ENCODE results near the gene CD44.
"Not testable (repeated sequence)": the region's sequence is repeated elsewhere in the genome, so short reads cannot be mapped to it uniquely, and the experiment has no call there.

Gene CD44

DNA sequence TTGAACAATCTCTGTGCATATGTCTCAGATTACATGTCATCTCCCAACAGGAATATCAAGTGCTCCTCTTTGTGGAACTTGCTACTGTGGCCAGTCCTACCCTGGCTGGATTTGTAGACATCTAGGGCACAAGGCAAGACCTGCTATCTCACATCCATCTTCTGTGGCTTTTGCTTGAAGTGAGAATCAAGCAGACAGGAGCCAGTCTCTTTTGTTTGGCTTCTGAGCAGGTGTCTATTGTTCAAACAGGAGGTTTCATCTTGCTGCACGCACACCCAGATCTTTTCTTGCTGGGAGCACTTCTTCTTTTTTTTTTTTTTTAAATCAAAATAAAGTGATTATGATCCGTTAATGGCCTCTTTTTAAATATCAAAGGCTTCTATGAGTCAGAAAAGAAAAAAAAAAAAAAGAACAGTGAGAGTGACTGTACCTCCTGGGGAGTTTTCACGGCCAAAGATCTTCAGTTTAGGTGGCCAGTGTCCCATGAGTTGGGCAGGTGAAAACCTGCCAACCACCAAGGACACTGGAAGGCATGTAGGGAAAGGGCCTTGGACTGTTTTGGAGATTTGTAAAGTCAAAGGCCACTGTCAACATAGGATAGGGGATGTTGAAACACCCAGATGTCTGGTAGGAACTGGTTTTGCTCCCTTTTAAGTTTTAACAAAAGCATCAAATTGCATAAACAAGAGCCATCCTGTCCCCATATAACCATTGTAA is 78.1 kb downstream of the CD44 start:
- DNase-seq = peak; percentile 49

DNA sequence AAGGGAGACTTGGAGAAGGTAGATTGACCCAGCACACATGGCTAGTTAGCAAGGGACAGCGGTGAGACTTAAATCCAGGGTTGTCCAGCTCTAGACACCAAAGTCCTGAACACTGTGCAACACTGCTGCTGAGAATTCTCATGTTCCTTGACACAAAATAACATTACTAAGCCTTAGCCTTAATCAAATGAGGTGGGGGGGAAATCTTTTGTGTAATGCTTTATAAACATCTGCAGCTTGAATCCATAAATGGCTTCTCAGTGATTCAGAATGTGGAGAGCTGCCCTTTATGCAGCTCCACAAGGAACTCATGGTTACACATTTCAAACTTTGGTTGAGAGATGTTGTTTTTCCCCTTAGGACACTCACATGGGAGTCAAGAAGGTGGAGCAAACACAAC is 80.0 kb downstream of the CD44 start:
- DNase-seq = no peak

DNA sequence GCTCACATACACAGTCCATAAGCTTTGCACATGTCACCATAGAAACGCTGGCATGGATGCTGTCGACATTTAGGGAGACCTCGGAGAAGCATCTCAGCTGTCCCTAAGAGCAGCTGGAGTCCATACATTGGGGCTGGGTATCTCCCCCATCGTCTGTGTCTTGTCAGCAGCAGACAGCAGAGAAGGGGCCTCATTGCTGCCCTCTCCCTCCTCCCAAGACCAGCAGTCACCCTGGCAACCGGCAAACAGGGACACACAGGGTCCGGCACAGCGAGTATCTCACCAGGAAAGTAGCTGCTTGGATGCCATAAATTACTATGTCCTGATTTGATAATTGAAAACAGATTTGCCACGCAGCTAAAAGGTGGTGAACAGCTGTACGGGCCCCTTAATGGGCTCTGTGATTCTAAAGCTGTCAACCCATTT is 84.4 kb downstream of the CD44 start:
- DNase-seq = no peak

DNA sequence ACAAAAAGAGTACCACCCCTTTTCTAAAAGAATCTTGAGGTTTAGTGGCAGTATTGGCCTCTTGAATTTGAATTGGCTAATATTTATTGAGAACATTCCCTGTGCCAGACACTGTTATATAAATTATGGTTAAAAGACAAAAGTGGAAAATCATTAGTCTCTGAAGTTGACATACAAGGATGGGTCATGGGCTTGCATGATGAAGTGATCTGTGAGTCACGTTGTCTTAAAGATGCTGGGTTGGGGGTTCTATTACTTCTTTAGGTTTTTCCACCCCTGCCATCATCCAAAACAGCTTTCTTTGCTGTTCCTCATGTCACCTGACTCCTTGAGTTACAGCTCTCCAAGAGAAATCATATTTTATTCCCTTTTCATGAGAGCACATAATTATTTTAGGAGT is 85.0 kb downstream of the CD44 start:
- no peak for DNase-seq

DNA sequence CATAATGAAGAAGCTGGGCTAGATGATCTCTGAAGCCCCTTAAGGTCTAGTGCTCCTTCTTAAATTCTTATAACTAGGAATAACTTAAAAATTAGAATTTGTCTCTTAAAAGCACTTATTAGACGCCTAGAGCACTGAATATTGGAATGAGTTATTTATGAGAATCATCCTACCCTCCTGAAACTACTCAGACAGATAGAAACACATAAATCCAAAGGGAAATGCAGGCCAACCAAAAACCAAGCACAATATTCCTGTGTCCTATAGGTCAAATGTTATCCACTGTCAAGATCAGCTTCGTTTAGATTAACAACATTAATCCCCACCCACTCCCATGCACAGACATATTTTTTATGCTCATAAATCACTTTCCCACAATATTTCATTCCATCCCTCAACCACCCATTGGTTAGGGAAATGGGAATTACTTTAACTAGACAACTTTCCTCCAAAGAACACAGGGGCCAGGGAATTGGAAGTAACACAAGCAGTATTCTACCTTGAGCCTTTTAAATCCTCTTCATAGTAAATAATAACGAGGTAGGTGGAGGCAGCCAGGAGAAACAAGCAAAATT is 87.1 kb downstream of the CD44 start:
- DNase-seq = no peak

DNA sequence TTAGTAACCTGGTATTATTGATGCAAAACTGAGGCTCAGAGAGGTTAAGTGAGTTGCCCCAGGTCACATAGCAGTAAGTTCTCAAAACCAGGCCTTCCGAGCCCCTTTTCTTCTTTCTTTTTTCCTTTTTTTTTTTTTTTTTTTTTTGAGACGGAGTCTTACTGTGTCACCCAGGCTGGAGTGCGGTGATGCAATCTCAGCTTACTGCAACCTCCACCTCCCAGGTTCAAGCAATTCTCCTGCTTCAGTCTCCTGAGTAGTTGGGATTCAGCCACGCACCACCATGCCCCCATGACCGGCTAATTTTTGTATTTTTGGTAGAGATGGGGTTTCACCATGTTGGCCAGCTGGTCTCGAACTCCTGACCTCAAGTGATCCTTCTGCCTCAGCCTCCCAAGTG is 87.8 kb downstream of the CD44 start:
- DNase-seq = not testable (repeated sequence)

DNA sequence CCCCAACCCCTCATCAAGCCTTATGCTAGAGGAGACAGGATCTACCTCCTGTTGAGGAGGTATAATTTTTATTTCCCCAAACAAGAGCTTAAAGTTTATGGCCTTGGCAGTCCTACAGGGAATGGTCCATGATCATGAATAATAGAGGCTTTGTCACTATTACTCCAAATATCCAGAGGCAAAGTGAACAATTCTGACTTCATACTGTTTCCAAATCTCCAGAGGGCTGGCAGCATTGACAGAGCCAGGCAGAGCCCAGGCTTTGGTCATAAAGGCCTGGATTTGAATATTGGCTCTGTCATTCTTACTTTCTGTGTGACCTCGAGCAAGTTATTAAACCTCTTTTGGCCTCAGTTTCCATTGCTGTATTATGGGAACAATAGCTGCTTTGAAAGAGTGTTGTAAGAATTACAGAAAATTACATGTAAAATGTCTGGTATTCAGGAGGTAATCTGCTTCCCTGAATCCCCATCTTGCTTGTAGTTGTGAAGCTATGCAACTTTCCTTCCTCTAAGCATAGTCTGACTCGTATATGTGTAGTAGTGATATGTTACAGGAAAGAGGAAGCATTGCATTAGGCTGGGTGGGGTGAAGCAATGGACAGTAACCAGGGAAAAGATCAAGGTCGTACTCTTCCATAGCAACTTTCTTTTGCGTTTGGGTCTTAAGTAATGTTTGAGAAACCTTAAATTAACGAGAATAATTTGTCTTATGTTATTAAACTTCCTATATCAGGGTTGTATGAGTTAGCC is 88.8 kb downstream of the CD44 start:
- no peak for DNase-seq

DNA sequence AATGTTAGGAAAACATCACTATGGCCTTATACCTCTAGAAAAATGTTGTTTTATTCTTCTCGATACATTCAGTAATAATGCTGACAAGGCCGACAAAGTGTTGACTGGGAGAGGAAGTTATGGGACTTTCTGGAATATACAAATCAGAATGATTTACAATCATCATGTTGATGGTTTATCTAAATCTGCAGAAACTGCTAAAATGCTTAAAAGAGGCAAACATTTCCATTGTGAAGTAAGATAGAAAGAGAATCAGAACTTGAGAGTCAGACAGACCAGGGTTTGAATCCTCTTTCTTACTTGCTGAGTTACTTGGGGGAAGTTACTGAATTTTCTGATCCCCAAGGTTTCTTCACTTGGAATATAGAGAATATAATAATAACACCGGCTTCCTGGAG is 89.4 kb downstream of the CD44 start:
- no peak for DNase-seq

DNA sequence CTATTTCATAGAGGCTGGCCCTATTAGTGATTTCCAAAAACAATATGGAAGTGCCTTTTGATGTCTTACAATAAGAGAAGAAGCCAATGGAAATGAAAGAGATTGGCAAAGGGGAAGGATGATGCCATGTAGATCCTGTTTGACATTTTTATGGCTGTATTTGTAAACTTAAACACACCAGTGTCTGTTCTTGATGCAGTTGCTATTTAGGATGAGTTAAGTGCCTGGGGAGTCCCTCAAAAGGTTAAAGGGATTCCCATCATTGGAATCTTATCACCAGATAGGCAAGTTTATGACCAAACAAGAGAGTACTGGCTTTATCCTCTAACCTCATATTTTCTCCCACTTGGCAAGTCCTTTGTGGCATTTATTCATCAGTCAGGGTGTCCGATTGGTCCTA is 91.4 kb downstream of the CD44 start:
- DNase-seq = no peak

DNA sequence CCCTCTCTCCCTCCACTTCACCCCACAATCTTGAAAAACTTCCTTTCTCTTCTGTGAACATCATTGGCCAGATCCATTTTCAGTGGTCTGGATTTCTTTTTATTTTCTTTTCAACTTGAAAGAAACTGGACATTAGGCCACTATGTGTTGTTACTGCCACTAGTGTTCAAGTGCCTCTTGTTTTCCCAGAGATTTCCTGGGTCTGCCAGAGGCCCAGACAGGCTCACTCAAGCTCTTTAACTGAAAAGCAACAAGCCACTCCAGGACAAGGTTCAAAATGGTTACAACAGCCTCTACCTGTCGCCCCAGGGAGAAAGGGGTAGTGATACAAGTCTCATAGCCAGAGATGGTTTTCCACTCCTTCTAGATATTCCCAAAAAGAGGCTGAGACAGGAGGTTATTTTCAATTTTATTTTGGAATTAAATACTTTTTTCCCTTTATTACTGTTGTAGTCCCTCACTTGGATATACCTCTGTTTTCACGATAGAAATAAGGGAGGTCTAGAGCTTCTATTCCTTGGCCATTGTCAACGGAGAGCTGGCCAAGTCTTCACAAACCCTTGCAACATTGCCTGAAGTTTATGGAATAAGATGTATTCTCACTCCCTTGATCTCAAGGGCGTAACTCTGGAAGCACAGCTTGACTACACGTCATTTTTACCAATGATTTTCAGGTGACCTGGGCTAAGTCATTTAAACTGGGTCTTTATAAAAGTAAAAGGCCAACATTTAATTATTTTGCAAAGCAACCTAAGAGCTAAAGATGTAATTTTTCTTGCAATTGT is 92.3 kb downstream of the CD44 start:
- no peak for DNase-seq

DNA sequence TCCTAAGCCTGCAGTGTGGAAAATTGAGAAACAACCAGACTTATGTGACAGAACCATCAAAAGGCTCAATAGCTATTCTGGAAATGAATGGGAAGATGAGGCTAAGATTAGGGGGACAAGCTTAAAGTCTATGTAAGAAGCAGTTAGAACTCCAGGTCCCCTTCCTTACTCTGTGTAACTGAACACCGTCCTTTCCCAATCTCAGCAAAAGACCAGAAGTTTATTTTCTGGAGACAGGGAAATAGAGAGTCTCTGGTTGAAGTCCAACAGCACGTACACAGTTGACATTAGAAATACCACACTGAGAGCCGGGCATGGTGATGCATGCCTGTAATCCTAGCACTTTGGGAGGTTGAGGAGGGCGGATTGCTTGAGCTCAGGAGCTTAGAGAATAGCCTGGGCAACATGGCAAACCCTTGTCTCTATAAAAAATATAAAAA is 93.9 kb downstream of the CD44 start:
- DNase-seq = no peak

DNA sequence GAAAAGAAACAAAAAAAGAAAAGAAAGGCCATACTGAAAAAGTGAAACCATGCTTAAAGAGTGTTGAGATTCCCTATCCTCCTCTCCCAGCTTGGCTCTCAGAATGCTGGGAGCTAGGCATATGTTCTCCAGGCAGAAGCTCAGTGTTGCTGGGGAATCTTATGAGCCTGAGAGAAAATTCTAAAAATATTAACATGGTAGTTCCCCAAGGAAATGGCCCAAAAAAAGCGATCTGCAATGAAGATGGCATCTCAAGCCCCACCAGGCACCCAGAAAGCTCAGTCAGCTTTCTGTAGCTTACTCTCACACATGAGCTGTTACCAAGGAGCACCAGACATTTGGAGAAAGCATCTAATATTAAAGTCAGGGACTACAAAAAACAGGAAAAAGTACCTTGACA is 94.5 kb downstream of the CD44 start:
- no peak for DNase-seq

DNA sequence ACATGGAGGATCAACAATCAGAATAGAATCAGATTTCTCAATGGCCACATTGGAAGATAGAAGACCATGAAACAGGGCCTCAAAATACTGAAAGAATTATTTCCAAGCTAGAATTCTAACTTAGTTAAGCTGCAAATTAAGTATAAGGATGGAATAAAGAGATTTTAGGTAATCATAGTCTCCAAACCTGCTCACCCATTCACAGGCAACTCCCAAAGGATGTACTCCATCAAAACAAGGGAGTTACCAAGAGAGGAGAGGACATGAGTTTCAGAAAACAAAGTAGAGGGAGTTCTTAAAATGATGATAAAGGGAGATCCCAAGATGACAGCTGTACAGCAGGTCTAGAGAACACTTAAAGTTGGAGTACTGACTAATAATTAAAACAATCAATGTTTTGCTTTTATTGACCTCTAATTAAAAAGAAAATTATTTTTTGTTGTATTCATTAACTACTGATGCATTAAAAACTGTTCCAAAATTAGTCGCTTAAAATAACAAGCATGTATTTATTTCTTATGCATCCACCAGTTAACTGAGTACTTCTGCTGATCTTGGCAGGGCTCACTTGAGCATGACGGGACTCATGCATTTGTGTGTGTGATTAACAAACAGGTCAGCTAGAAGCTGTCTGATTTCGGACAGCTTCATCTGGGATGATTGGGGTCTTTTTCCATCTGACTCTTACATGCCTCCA is 95.6 kb downstream of the CD44 start:
- DNase-seq = no peak

DNA sequence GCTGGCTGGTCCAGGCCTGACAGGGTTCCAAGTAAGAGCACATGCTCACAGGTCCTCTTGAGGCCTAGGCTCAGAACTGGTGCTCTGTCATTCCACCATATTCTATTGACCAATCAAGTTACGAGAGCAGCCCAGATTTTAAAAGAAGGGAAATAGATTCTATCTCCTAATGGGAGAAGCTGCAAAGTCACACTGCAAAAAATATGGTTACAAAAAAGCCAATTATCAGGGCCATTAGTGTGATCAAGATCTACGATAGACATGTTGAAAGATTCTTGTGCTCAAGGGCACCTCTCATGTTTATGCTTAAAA is 96.1 kb downstream of the CD44 start:
- DNase-seq = no peak

DNA sequence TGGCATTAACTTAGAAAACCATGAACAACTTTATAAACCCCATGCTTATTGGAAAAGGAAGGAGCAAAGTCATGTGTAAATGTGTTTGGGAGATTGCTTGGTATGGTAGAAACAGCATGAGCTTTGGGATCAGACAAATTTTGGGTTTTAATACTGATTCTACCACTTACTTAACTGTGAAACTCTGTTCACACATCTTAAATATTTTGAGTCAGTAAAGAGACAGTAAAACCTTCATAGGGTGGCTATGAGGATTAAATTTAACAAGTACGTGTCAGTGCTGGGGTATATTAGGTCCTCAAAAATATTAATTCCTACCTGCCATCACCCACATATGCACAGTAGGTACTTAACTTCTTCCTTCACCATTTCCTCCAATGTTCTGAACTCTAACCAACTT is 96.5 kb downstream of the CD44 start:
- DNase-seq = no peak

DNA sequence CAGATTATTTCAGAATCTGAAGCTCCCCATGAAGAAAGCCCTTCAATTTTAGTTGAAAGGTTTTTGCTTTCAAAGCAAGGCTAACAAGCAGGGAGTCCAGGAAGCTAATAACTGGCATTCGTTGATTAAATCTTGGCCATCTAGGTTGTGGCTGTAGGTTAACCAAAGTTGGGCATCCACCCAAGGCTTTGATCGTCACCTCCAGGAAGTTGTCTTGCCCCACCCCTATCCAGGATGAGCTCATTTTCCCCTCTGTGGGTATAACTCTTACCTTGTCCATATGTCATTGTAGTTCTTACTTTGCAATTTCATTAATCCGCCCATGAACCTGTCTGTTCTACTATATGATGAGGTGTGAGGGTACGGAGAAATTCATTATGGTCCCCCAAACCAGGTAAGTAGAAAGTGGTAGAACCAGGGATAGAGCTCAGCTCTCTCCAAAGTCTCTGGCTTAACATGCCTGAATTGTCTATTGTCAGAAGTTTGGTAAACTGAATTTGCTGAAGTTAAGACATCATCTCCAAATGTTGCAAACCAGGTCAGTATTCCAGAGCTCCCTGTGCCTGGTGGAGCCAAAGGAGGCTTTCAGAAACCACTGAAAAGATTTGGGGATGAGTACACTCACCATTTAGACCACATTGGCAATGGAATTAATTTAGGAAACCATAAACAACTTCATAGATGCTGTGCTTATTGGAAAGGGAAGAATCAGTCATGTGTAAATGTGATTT is 97.1 kb downstream of the CD44 start:
- DNase-seq = peak; percentile 63

DNA sequence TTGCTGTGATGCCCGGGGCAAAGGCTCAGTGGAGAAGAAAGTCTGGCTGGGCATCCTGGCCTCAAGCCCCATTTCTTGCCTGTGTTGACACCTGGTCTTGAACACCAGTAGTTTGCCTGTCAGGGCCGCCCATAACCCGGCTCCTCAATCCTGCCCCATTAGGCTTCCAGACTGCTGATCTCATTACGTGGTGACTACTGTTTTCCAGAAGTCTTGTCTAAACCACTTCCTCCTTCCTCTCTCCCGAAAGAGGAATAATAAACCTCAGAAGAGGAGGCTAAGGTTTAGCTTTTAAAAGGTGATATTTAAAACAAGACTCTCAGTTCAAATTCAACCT is 97.7 kb downstream of the CD44 start:
- peak; percentile 26 for DNase-seq

DNA sequence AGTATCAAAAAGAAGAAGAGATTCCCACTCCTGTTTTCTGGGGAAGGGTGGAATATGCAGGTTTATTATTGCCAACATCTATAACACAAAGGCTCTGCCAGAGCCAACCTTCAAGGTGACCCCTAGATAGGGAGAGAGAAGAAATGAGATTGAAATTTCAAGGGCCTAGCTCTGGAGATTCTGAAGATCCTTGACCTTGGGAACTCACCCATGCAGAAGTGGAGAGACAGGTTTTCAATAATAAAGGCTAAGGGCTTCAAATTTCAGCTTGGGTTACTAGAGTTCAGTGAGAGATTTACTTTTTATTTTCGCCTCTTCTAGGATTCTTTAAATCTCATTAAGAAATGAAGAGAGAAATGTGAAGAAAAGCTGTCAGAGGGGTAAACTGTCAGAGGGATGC is 98.4 kb downstream of the CD44 start:
- DNase-seq = no peak

DNA sequence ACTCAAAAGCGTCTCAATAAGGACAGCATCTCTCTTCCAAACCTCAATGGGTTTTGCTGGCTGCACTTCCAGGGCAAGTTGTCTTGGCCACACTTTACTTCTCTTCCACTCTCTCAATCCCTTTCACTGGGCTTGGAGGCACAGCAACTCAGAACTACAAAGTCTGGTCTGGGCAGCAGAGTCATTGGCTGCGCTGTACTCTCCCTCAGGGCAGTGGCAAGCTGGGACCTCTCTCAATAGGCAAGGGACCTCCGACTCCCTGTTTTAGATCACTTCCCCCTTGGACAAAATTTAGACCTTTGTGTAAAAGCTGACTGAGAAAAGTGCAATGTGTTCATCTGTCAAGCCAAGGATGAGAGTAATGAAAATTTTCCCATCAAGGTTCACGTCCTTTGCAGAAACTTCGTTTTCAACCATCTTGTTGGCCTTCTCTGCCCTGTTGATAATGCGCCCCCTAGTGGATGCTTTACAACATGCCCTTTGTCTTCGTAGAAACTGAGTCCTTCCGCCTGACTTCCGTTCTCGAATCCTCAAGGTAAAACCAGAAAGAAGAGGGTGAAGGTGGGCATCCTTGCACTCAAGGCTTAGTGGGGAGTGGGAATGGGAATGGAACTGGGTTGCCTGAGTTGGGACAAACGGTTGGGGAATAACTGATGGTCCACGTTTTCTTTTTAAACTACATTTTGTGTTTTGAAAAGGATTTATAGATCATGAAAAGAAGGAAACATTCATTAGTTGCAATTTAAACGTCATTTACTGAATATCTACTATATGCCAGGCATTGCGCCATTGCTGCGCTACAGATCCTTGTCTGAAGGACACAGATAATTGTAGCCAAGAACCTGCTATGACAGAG is 99.1 kb downstream of the CD44 start:
- DNase-seq = peak; percentile 51

DNA sequence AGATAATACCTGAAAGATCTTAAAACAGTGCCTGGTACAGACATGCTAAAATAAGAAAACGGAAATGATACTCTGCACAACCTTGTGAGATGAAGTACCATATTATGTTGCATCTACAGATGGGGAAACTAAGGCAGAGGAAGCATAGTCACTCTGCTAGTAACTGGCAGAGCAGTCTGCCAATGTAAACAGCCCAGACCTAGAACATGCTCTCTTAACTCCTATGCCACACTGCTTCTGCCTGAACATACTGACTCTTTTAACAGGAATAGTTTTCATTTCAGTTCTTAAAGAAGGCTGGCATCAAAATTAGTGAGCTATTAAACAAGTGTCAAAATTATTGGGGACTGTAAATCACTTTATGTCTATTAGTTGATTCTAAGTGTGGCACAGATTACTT is 99.9 kb downstream of the CD44 start:
- no peak for DNase-seq

DNA sequence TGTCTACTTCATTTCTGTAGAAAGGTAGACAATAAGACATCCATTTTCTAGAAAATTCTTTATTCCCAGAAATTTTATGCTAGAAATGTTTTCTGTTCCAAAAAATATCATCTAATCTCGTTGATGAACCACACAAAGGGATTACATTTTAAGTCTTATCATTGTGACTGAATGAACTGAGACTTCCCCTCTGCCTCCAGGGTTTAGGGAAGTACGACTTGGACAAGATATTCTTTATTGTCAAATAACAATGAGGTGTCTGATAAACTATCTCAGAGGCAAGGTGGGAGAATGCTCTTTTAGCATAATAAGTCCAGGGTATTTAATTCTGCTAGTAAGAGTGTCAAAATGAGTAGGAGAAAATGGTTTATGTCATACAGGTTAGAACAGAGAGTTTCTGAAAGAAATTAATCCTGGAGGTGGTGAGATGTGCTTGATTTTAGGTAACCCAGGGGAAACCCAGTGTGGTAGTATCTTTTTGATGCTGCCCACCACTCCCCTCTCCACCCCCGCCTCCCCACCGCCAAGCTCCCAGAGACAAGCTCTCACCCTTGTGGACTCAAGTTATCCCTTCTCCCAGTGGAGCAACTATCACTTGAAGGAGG is 100.6 kb downstream of the CD44 start:
- no peak for DNase-seq
